Activated CD4-positive, alpha-beta T cell treated with anti-CD3 and anti-CD28 coated beads, Interleukin-2, amount 50 U/mL, for 4 hours (primary cell): ENCODE data around the gene SMIM20.
"Not testable (repeated sequence)": the region's sequence is repeated elsewhere in the genome, so short reads cannot be mapped to it uniquely, and the experiment has no call there.

ENCODE experiments used
- DNase-seq, 2 experiments: peaks; one replicate each; pipeline ENCODE4 v3.0.0-alpha.2; 2020

The SMIM20 gene

GRCh38 chr4:25892796-25893195, 21.2 kb upstream of the SMIM20 start:
- no peak for DNase-seq

- no peak for DNase-seq
These were observed 17.1 kb upstream of the SMIM20 start for GRCh38 chr4:25896776-25897539.

DNA sequence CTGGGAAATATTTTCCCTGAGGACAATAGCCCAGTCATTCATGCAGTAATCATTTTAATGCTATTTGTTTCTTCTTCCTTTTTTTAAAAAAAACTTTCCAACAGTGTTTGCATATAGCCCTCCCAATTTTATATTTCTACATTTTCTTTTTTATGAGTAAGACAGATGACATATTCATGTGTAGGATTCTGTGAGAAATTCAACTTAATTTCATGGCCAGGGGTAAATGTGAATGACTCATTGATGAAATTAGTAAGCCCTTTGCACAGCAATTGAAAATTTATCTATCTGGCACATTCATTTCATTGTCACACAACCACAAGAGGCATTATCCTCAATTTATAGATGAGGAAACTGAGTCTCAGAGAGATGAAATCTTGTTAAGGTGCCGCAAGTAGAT, 13.7 kb upstream of the SMIM20 start:
- no peak for DNase-seq

- DNase-seq, result no peak
These were observed 13.0 kb upstream of the SMIM20 start for GRCh38 chr4:25901030-25901430.

DNA sequence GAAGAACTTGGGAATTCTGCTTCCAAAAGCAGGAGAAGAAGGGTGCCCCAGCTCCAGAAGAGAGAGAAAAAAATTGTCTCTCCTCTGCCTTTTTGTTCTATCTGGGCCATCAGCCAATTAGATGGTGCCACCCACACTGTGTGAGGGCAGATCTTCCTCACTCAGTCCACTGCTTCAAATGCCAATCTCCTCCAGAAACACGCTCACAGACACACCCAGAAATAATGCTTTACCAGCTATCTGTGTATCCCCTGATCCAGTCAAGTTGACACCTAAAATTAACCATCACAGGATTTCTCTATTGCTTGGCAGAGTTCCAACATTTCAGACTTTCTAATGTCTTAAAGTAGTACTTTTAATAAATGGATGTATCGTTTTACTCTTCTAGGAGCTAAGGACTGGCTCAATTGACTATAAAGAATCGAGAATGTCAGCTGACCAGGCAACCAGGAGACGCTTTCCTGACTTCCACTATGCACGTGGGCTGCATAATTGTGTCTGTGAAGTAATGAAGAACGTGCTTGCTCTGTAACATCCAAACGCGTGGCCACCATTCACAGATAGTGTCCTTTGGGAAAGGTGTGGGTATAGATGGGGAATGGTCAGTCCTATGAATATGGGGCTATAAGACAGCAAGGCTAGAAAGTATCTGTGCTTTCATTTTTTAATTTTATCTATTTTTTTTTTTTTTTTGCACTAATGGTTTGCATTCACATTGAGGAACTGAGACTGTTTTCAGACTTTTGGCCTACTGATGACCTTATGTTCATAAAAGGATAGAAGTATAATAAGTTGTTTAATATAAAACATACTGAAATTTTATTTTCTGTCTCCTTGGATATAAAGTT, 9.9 kb upstream of the SMIM20 start:
- DNase-seq, result no peak

GRCh38 chr4:25904748-25905082, 9.3 kb upstream of the SMIM20 start:
- no peak for DNase-seq

GRCh38 chr4:25905371-25905770, 8.6 kb upstream of the SMIM20 start:
- DNase-seq, result no peak

DNA sequence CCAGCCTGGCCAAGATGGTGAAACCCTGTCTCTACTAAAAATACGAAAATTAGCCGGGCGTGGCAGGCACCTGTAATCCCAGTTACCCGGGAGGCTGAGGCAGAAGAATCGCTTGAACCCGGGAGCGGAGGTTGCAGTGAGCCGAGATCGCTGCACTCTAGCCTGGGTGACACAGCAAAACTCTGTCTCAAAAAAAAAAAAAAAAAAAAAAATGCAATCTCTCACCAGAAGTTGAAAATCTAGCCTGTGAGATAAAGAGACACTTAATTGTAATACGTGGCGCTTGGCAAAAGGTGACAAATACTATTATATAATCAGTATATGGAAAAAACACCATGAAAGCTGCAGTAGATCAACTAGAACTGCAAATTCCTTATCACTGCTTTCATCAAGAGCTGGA, 7.9 kb upstream of the SMIM20 start:
- DNase-seq, result not testable (repeated sequence)

DNA sequence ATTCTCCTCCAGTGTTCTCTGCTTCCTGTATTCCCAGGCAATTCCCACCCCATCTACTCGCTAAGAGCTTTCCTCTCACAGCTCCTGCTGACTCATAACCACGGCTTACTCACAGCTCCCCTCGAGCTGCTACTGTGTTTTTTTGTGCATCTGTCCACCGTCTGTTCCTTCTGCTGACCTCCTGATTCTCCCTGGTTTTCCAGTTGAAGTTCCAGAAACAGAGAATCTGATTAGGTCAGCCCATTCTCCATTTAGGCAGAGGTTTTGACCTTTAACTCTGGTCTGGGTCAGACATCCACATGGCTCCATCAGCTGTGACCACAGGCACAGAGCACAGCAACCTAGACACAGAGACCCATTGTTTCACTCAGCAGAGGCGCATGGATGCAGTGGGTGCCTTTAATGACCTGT, 5.5 kb upstream of the SMIM20 start:
- no peak for DNase-seq

DNA sequence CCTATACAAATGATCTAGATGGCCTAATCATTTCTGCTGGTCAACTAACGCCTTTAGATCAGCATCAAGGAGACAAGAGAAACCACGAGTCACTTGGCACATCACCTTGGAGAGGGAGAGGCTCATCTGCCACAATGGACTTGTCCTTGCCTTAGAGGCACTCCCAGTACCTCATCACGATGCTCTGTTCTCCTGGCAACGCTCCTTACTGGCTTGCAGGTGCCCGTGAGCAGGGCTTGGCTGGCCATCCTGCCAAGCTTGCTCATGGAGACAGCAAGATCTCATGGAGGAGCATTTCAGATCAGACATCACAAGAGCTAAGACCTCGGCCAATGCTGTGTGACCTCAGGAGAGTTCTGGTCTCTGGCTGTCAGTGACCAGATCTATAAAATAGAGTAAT, 2.7 kb upstream of the SMIM20 start:
- no peak for DNase-seq

GRCh38 chr4:25913056-25913850, 767 bp upstream of the SMIM20 start:
- peak; percentile 3 to 4 for DNase-seq

- no peak for DNase-seq
These were observed 791 bp downstream of the SMIM20 start for GRCh38 chr4:25914670-25915352.

DNA sequence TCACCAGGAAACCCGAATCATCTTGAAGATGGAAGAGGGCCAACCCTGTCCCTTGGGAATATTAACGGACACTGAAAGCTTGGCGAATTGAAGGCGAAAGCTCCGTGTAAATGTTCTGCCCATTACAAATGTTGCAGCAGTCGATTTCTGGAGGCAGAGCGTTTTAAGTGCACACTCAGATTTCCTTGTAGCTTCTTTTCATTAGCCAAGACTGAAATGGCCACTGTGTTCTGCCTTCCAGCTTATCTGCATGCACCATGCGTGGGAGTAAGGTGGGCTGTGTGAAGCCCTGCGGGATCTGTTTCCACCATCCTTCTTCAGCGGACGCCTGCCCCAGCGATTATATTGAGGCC, 1.3 kb downstream of the SMIM20 start:
- no peak for DNase-seq

- DNase-seq, result no peak
These were observed 2.9 kb downstream of the SMIM20 start for GRCh38 chr4:25916870-25917269.

DNA sequence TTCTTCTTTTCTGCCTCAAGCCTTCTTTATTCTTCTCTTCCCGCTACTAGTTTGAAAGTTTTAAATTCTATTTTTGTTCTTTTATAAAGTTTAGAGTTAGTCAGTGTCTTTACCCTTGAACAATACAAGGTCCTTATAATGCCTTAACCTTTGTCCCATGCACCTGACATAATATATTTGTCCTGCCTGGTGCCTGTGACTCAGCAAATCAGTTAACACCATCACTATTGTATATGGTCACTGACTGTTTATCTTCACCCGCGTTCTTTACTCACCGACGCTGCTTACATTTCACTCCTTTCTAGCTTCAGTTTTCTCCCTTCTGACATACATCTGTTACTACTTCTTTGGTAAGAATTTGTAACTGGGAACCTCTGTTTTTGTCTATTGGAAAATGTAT, 5.7 kb downstream of the SMIM20 start:
- DNase-seq, result no peak

DNA sequence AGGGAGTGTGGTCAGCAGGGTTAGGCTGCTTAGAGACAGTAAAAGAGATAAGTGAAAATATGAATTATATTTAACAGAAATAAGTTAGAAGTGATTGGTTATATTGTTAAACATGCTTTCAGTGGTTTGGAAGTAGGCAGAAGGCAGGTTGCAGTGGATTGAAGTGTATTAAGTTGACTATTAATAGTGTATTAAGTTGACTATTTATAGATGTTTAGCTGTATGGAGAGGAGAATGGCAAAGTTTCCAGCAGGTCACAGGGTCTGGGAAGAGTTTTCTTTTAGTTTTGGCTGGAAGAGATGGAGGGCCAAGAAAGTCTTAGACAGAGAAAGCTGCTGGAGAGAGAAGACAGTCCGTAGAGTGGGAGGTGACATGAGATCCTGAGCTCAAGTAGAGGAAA, 7.9 kb downstream of the SMIM20 start:
- no peak for DNase-seq

GRCh38 chr4:25922812-25923369, 8.9 kb downstream of the SMIM20 start:
- DNase-seq, result no peak

DNA sequence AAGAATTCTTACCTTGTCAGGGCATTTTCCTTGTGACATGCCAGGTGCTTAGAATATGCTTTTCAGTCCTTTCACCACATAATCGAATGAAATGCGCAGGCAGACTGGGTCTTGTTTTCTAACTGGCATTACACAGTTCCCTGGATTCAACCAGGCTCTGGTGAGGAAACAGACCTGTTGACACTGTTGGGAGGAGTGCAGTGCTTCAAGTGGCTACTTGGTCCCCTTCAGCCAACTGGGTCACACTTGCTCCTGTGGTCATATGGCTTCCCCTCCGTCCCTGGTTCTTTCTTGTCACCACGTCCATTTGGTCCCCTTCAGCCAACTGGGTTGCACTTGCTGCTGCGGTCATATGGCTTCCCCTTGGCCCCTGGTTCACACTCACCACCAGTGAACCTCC, 9.7 kb downstream of the SMIM20 start:
- no peak for DNase-seq

DNA sequence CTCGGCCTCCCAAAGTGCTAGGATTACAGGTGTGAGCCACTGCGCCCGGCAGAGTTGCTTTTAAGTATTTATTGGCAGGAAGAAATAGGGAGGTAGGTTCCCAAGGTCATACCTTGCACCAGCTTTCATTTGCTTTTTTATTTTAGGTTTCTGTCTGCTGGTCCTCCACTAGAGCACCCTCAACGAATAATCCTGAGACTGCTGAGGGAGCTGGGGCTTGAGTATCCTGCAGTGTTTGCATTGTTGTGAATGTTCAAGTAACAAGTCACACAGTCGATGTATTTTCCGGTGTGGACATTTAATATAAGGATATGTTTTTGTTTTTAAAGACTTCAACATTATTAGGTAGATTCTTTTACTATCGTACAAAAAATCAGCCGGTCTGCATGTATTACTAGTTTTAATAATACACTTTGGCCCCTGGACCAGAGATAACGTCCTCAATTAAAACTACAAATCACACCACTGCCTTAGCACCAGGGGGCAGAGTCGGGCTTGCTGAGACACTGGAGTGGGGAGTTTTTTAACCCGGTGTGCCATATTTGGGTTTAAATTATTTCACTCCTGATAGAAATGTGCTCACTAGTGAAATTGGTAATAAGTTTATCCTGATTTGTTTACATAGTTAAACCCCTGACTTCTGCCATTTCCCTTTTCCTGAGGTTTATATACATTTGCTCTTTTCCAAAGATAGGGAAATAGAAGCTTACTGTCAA, 11.6 kb downstream of the SMIM20 start:
- DNase-seq, result no peak

DNA sequence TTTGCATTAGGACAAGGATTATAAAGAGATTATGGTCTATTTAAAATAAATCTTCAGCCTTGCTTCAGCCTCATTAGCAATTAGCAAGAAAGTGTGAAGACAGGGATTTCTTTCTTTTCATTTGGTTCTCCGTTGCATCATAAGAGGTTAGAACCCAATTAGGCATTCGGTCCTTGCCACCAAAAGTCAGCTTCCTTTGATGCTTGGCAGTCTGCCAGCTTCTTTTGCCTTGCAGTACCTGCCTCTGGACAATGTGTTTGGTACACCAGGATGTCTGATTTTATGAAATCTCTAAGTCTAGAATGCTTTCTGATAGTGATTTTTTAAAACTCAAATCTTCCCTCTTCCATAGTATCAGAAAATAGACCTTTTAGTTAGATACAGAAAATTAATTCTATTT, 12.4 kb downstream of the SMIM20 start:
- DNase-seq, result no peak

- DNase-seq, result no peak
These were observed 13.6 kb downstream of the SMIM20 start for GRCh38 chr4:25927361-25928195.
